Measurements from ENCODE around the gene F2.

The F2 gene

DNA sequence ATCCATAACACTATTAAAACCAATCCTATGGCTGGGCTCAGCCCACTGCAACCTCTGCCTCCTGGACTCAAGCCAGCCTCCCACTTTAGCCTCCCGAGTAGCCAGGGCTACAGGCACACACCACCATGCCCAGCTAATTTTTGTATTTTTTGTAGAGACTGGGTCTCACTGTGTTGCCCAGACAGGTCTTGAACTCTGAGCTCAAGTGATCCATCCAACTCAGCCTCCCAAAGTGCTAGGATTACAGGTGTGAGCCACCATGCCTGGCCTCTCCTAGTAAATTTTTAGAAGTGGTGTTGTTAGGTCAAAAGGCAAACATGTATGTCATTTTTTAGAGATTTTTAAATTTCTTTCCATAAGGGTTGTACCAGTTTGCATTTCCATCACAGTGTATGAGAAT is 14.2 kb downstream of the F2 start:
- no peak for DNase-seq (ENCODE audit: low read depth)
- TF ChIP-seq CTCF (conservative IDR thresholded peaks at IDR 0.05; ENCODE audit: low read depth, low read length): no peak
- H3K4me3 ChIP-seq (ENCODE audit: low read depth, low read length): no peak overlapping the region

- DNase-seq (ENCODE audit: low read depth): no peak
- no peak for TF ChIP-seq CTCF (conservative IDR thresholded peaks at IDR 0.05; ENCODE audit: low read depth, low read length)
- no peak overlapping the region for H3K4me3 ChIP-seq (ENCODE audit: low read depth, low read length)
These were observed 17.1 kb downstream of the F2 start for GRCh38 chr11:46736146-46736545.

GRCh38 chr11:46736615-46737014 is 17.6 kb downstream of the F2 start:
- H3K4me3 ChIP-seq (ENCODE audit: low read depth, low read length): no peak overlapping the region
- TF ChIP-seq CTCF (conservative IDR thresholded peaks at IDR 0.05; ENCODE audit: low read depth, low read length): no peak
- no peak for DNase-seq (ENCODE audit: low read depth)

DNA sequence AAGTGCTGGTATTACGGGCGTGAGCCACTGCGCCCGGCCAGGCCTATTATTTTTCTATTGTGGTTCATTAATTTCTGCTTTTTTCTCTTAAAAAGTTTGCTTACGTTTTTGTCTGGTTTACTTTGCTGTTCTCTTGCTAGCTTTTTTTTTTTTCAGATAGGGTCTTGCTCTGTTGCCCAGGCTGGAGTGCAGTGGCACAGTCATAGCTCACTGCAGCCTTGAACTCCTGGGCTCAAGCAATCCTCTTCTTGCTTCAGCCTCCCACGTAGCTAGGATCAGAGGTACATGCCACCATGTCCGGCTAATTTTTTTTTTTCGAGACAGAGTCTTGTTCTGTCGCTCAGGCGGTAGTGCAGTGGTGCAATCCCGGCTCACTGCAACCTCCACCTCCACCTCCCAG is 18.7 kb downstream of the F2 start:
- DNase-seq (ENCODE audit: low read depth): no peak
- TF ChIP-seq CTCF (conservative IDR thresholded peaks at IDR 0.05; ENCODE audit: low read depth, low read length): no peak
- H3K4me3 ChIP-seq (ENCODE audit: low read depth, low read length): no peak overlapping the region

DNA sequence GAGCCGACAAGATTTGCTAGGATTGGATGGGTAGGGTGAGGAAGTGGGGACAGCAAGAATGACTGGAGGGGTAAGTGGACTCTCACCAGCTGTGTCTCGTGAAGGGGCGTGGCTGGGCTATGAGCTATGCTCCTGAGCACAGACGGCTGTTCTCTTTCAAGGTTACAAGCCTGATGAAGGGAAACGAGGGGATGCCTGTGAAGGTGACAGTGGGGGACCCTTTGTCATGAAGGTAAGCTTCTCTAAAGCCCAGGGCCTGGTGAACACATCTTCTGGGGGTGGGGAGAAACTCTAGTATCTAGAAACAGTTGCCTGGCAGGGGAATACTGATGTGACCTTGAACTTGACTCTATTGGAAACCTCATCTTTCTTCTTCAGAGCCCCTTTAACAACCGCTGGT is 19.9 kb downstream of the F2 start:
- no peak for TF ChIP-seq CTCF (conservative IDR thresholded peaks at IDR 0.05; ENCODE audit: low read depth, low read length)
- DNase-seq (ENCODE audit: low read depth): no peak
- H3K4me3 ChIP-seq (ENCODE audit: low read depth, low read length): no peak overlapping the region

DNA sequence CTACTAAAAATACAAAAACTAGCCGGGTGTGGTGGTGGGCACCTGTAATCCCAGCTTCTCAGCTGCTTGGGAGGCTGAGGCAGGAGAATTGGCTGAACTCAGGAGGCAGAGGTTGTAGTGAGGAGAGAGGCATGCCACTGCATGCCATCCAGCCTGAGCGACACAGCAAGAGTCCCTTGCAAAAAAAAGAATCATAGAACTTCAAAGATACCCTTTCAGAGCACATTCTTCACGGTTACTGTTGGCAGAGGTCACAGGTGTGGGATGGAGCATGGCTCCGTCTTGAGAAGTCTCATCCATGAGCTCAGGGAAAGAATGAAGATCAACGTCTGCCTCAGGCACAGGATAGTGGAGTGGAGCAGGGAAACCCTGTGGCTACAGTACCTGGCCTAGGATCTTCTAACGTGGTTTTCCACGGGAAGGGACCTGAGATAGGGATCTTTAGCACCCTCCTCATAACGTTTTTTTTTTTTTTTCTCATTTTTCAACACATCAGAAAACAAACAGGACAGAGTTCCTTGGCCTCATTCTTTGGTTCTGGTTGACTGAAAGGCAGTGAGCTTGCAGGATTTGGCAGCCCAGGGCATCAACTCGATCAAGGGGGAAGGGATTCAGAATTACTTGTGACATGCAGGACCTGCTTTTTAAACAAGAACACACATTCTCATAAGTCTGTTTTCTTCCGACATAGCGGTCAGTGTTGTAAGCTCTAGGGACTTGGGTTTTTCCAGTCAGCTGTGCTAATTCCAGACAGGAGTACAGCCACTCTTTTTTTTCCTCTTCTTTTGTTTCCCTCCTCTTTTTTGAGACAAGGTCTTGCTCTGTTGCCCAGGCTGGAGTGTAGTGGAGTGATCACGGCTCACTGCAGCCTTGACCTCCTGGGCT is 22.8 kb downstream of the F2 start:
- H3K4me3 ChIP-seq (ENCODE audit: low read depth, low read length): no peak overlapping the region
- DNase-seq (ENCODE audit: low read depth): no peak
- no peak for TF ChIP-seq CTCF (conservative IDR thresholded peaks at IDR 0.05; ENCODE audit: low read depth, low read length)

DNA sequence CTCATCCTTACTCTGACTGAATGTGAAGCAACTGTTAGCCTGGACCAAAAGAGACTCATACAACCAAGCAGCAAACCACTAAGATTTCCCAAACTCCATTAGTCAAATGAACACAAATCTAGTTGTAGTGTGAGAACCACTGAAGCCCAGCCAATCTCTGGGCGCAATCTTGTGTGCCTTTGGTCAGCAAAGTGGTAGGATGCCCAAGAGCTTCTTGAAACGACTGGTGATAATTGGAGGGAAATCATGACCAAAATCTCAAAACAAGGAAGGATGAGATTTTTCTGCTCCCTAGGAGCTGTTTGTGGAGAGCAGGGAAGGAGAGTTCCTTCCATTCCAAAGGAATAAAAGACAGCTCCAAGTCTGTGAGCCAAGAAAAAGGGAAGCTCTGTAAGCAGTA is 24.0 kb downstream of the F2 start:
- TF ChIP-seq CTCF (conservative IDR thresholded peaks at IDR 0.05; ENCODE audit: low read depth, low read length): no peak
- H3K4me3 ChIP-seq (ENCODE audit: low read depth, low read length): no peak overlapping the region
- DNase-seq (ENCODE audit: low read depth): no peak

All from choroid plexus epithelial cell (primary cell).